Measurements from ENCODE around the gene PSORS1C1.

The PSORS1C1 gene

DNA sequence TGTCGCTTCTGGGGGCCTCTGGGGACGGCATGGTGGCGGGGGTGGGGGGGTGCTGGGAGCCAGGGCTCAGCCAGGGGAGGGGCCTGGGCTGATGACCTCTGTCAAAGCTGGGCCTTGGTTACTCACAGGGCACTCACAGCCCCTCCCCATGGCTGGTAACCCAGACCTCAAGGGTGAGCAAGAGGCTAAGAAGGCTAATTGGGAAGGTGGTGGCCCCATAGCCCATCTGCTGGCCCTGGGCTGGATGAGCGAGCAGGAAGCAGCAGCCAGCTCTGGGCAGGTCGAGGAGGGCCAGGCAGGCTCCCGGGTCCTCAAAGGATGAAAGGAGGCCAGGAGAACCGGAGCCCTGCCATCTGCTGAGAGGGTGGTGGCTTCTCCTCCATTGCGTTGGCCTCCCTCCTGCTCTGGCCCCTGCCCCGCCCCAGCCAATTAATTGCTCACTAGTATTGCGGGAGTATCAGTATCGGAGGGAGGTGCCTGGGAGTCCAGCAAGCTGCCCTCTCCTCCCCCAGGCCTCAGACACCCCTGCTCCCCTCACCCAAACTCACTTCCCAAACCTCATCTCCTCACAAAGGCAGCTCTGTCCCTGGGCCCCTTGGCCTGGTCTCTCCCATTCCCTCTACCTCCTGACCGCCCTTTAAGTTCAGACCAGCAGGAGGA is 6.7 kb downstream of the PSORS1C1 start:
- DNase-seq: no peak
- in situ Hi-C loops (cut with MboI; ENCODE audit: low pct_unique_long_range_greater_than_20kb, low sequenced_read_pairs): no loop called here

DNA sequence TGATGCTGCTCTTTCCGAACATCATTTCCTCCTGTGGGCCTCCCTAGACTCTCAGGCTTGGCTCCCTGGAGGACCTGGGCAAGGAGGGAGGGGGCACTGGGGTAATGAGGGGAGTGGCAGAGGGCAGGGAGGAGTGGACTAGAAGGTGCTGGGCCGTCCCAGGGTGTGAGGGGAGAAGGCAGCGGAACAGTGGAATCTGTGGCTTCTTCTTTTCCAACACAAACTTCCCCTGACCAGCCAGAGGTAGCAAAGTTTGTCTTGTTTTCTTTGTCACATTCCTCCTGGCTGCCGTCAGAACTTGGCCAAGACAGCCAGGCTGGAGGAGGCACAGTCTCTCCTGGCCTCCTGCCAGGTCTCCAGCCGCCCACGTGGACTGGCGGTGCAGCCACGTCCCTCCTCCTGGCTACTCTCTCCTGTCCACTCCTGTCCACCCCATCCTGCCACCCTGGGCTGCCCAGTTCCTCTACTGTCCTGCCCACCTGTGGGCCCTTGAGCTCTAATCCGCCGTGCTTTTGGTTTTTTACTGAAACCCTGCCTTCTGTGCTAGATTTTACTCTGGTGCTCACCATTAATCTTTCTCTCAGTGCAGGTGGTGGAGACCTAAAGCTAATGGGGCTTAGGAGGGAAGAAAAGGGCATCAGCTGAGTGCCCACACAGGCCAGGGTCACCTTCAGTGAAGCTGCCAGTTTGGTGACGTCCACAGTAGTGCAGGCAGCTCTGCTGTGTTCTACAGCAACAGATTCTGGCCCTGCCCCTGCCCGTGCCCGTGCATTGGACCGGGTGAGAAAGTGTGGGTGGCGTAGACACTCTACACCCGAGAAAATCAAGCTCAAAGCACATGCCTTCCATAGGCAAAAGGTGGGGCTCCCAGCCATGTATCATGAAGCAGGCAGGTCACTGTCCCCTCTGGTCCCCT is 8.4 kb downstream of the PSORS1C1 start:
- in situ Hi-C loops (cut with MboI; ENCODE audit: low pct_unique_long_range_greater_than_20kb, low sequenced_read_pairs): no loop called here
- DNase-seq: no peak

DNA sequence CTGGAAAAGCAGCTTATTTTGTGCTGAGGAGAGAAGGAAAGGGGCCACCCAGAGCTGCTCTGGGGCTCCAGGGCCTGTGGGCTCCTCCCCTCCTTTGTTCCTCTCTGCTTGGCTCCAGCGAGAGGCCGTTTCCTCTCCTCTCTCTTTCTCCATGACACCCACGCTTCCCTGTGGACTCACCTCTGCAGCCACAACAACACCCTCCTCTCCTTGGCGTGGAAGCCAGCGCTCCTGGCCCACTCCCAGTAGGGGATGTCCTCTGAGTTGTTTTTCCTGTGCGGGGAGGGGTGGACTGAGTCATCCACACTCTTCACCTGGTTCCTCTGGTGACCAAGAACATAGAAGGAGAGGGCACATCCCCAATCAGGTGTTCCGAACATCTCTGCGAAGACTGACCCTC is 10.6 kb downstream of the PSORS1C1 start:
- no peak for DNase-seq
- in situ Hi-C loops (cut with MboI; ENCODE audit: low pct_unique_long_range_greater_than_20kb, low sequenced_read_pairs): no loop called here

DNA sequence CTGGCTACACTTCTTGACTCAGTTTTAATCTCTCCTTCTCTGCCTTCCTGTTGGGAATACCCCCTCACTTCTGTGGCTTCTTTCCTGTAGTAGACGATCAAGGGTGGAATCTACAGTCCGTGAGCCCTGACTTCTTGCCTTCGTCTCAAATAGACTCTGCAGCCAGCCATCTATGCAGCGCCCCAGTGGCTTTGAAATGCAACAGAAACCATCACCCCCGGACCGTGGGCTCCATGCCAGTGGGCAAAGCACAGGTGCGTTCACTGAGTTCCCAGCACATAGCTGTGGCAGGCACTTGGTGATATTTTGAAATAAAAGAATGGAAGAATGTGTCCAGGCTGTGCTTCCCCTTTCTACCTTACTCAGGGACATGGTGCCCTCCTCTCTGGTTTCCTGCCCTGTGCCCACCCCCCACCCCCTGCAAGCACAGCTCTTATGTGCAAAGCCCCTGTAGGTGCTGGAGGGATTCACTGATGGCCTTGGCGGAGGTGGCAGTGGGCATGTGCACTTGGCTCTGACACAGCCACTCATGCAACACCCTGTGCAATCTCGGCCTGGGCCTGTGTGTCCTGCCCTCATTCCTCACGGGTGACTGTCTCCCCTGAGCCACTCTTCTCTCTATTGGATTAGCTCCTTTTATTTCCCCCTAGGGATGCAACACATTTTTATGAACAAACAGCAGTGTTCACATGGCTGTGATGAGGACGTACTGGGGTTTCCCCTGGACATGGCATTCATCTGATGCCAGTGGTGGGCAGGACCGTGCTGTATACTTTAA is 11.2 kb downstream of the PSORS1C1 start:
- in situ Hi-C loops (cut with MboI; ENCODE audit: low pct_unique_long_range_greater_than_20kb, low sequenced_read_pairs): no loop called here

DNA sequence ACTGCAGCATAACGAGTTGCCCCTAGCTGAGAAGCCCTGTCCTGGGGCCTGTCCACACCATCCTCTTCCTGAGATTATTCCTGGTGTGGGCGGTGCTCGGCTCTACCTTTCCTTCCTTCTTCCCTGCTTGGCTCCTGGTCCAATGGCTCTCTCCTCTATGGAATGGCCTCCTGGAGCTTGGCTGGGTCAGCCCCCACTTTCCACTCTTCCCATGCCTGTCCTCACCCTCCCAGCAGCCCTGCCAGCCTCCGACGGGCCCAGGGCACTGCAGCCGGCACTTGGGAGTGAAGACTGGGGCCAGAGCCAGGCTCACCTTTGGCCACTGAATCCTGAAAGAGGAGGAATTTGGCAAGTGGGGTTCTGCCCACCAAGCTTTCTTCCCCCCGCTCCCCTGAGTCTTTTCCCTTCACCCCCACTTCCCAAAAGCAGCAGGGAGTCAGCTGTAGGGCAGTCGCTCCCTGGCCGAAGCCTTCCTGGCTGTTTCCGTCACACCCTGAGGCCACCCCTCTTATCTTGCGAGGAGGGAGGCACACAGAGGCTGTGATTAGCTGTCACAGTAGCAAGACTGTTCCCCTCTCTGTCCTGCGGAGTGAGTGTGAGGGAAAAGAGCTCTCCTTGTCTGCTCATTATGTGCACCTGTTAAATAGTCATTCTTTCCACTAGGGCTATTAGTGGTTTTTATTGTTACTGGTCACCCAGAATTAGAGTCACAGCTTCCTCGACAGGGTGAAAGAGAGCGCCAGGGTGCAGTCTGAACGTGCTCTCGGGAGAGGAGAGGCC is 12.0 kb downstream of the PSORS1C1 start:
- no peak for DNase-seq
- in situ Hi-C loops (cut with MboI; ENCODE audit: low pct_unique_long_range_greater_than_20kb, low sequenced_read_pairs): no loop called here

More for the DNA sequence above, 11.2 kb downstream of the PSORS1C1 start:
- no peak for DNase-seq

DNA sequence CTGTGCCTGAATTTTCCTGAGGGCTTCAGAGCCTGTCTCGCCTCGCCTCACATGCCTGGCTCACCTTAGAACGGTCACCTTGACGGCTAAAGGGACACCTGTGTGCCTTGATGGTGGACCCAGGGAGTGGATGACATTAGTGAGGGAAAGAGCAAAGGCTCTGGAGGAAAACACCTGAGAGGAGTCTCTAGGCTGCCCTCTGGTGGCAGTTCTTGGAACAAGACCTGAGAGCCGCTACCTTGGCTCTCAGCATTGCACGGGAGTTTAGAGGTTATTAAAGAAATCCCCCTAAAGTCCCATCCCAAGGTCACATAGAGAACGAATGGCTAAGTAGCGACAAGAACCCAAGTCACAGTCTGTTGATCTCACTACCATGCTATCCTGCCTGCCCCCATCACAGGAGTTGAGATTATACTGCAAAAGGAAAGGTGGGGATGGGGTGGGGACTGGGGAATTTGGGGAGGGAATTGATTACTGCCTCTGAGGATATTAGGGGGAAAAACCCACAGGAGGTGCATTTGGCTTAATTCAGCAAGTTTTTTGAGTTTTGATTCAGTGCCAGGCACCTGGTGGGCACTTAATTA is 13.6 kb downstream of the PSORS1C1 start:
- in situ Hi-C loops (cut with MboI; ENCODE audit: low pct_unique_long_range_greater_than_20kb, low sequenced_read_pairs): no loop called here
- DNase-seq: peak; percentile 60

DNA sequence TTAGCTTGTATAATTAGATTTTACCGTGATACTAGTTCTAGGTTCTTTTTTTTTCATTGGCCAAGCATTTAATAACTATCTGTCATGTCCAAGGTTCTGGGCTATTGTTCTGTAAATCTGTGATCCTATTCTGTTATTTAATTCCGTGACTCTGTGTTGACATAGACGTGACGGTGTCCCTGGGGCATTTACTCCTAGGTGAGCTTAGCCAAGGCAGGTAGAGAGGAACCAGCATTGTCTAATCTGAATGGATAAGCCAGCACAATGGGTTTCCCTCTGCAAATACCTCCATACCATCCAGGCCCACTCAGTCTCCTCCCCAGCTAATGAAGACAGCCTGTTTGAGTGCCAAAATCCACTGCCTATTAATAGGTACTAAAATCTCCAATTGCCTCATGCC is 14.5 kb downstream of the PSORS1C1 start:
- in situ Hi-C loops (cut with MboI; ENCODE audit: low pct_unique_long_range_greater_than_20kb, low sequenced_read_pairs): no loop called here
- DNase-seq: no peak

DNA sequence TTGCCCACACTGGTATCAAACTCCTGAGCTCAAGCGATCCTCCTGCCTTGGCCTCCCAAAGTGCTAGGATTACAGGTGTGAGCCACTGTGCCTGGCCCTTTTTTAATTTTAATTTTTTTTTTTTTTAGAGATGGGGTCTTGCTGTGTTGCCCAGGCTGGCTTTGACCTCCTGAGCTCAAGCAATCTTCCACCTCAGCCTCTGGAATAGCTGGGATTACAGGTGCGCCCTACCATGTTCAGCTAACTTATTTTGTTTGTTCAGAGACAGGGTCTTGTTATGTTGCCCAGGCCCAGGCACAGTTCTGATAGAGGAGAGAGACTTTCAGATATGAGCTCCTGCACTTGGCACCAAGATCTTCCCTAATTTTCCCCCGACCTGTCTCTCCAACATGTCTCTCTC is 16.2 kb downstream of the PSORS1C1 start:
- in situ Hi-C loops (cut with MboI; ENCODE audit: low pct_unique_long_range_greater_than_20kb, low sequenced_read_pairs): no loop called here
- no peak for DNase-seq

DNA sequence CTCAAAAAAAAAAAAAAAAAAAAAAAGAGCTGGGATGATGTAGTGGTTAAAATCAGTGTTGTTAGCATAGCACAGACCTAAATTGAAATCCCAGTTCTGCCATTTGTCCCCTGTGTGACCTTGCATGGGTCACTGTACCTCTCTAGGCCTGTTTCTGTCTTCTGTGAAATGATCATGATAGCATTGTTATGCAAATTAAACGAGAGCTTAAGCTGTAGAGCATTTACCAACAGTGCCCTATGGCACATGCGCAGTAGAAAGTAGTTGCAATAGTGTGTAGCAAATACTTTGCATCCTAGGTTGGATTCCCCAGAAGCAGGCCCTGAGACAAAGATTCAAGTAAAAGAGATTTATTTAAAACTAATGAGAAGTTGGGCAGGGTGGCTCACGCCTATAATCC is 17.0 kb downstream of the PSORS1C1 start:
- in situ Hi-C loops (cut with MboI; ENCODE audit: low pct_unique_long_range_greater_than_20kb, low sequenced_read_pairs): no loop called here

DNA sequence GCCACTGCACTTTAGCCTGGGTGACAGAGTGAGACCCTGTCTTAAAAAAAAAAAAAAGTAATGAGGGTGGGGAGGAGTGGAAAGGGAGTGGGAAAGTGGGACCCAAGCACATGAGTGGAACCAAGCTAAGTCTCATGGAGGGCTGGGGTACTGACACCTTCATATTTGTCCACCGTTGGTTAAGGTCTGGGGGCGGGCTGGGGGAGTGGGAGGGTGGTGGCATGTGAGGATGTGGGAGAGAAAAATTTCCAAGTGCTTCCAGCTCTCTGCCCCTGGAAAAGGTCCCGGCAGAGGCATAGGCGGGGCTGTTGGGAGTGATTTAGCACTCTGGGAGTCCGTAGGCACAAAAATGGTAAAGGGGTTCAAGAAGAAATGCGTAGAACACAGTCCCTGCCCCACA is 18.2 kb downstream of the PSORS1C1 start:
- in situ Hi-C loops (cut with MboI; ENCODE audit: low pct_unique_long_range_greater_than_20kb, low sequenced_read_pairs): no loop called here
- DNase-seq: no peak

More for the DNA sequence above, 17.0 kb downstream of the PSORS1C1 start:
- no peak for DNase-seq

DNA sequence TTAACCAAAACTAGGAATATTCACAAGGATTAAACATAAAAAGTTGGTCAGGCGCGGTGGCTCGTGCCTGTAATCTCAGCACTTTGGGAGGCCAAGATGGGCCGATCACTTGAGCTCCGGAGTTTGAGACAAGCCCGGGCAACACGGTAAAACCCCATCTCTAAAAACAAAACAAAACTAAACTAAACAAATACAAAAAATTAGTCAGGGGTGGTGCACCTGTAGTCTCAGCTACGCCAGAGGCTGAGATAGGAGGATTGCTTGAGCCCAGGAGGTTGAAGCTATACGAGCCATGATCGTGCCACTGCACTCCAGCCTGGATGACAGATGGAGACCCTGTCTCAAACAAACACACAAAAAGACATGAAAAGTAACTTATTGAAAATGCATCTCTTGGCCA is 21.1 kb downstream of the PSORS1C1 start:
- in situ Hi-C loops (cut with MboI; ENCODE audit: low pct_unique_long_range_greater_than_20kb, low sequenced_read_pairs): no loop called here
- no peak for DNase-seq

DNA sequence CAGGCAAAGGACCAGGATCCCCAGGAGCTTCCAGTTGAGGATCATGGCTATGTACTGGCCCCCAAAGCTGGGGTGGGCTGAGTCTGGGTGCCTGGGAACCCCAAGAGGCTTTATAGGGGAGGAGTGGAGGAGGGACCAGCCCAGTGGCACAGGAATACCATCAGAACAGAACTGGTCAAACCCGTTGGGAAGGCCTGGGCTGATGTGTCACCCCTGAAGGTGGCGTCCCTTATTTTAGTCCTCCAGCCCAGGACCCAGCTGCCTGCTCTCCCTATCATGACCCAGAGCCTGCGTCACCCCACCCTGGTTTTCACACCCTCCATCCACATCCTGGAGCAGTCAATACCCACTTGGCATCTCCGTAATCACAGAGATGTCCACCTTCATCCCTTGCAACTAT is 24.4 kb downstream of the PSORS1C1 start, which contains the start of gene PSORS1C2:
TSS of gene PSORS1C2 (minus strand) at position 85 of the 400 bp plus-strand sequence. CDS start at position 45, 40 bp downstream.
- DNase-seq: no peak
- in situ Hi-C loops (cut with MboI; ENCODE audit: low pct_unique_long_range_greater_than_20kb, low sequenced_read_pairs): no loop called here

DNA sequence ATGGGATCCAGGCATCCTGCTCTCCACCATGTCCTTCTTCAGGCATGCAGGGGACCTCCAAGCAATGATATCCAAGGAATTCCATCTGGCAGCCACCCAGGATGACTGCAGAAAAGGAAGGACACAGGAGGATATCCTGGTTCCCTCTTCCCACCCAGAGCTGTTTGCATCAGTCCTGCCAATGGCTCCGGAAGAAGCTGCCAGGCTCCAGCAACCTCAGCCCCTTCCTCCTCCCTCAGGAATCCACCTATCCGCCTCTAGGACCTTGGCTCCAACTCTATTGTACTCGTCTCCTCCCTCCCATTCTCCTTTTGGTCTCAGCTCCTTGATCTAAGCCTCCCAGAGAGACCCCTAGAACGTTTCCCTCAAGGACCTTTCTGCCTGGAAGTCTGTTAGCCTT is 25.0 kb downstream of the PSORS1C1 start:
- DNase-seq: no peak

DNA sequence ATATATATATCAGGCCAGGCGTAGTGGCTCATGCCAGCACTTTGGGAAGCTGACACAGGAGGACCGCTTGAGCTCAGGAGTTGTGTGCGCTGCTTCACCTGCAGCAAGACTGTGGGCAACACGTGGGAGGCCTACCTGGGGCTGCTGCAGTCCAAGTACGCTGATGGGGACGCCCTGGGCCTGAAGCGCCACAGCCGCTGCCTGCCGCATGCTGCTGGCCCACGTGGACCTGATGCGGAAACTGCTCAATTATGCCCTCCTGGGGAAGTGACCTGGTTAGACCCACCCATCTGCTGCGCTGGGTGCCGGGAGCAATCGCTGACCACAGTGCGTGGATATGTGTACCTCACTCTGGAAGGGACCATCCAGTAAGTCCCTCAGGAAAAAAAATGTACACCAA is 26.0 kb downstream of the PSORS1C1 start:
- in situ Hi-C loops (cut with MboI; ENCODE audit: low pct_unique_long_range_greater_than_20kb, low sequenced_read_pairs): no loop called here

More for the DNA sequence above, 25.0 kb downstream of the PSORS1C1 start:
- in situ Hi-C loops (cut with MboI; ENCODE audit: low pct_unique_long_range_greater_than_20kb, low sequenced_read_pairs): no loop called here

DNA sequence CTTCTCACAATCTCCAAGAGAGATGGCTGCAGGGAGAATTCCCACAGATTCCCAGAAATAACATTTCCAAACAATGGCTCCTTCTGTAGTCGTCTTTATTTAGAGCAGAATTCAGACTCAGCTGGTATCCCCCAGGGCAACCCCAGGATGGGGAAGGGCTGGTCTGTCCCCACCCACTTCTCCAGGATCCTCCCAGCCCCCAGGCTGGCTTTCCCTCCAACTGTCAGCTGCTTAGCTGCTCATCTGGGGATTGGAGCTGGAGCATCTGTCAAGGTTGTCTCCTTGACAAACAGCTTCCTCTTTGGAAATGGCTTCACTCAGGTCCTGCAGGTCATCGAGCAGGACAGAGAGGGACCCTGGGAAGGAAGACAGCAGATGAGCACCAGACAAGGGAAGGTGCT is 27.8 kb downstream of the PSORS1C1 start:
- in situ Hi-C loops (cut with MboI; ENCODE audit: low pct_unique_long_range_greater_than_20kb, low sequenced_read_pairs): no loop called here
- DNase-seq: no peak

More for the DNA sequence above, 26.0 kb downstream of the PSORS1C1 start:
- no peak for DNase-seq

DNA sequence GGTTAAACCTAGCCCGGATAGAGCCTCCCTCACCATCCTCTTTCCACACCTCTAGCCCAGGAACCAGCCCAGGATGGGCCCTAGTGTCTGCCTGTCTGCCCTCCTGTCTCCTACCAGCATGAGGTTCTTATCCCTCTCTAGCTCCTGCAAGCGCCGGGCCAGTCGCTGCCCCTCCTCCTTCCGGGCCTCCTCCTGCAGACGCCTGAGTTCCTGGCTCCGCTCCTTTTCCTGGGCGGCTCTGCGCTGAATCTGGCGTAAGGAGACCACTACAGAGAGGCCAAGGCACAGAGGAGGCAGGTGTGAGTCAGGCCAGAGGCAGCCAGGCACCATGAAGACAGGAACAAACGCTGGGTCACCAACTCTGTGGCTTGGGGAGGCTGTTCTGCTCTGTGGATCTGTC is 28.5 kb downstream of the PSORS1C1 start:
- in situ Hi-C loops (cut with MboI; ENCODE audit: low pct_unique_long_range_greater_than_20kb, low sequenced_read_pairs): no loop called here
- no peak for DNase-seq

DNA sequence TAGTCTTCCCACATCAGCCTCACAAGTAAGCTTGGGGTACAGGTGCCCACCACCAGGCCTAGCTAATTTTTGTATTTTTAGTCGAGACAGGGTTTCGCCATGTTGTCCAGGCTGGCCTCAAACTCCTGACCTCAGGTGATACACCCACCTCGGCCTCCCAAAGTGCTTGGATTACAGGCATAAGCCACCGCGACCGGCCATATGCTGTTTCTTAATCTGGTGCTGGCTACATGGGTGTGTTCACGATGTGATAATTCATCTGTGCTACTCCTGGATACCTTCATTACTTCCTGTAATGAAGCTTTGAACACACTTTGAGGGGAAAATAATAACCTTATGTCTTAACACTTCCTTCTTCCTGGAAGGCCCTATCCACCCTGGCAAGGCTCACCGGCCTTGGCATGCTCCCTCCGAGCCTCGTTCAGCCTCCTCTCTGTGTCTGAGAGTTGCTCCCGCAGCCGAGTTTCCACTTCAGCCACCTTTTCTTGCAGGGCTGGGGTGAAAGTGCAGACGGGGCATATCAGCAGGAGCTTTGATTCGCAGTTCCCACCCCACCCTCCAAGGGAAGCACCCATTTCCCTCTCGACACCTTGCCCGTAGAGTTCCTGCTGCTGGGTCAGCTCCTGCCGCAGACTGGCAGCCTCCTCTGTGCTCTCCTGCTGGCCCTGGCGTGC is 29.8 kb downstream of the PSORS1C1 start:
- no peak for DNase-seq
- in situ Hi-C loops (cut with MboI; ENCODE audit: low pct_unique_long_range_greater_than_20kb, low sequenced_read_pairs): no loop called here

DNA sequence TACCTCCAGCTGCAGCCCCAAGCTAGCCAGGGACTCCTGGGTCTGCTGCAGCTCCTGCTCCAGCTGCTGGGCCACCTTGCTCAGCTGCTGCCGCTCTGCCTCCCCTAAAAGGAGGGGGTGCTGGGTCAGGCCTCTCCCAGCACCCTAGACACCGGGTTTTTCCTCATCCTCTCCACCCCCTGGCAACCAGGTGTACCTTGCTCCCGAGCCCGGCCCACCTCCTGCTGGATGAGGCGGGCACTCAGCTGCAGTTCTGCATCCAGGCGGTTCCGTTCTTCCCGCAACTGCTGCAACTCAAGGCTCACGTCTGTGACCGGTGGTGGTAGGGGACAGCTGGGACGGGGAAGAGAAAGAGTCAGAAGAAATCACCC is 30.4 kb downstream of the PSORS1C1 start:
- no peak for DNase-seq
- in situ Hi-C loops (cut with MboI; ENCODE audit: low pct_unique_long_range_greater_than_20kb, low sequenced_read_pairs): no loop called here
